Spleen (tissue), 11 donors: Measurements from ENCODE around the gene ATP6V0B. TPM values are rescaled to one million over a fixed set of nuclear protein-coding genes. Genes with fewer than 3 reads are reported as not detected.
A peak's percentile ranks its signal among the peaks of the same experiment; 100 is the strongest.

Experiments used
- DNase-seq: peaks from one replicate; pipeline ENCODE4 v3.0.0-alpha.2; 2020
- H3K27ac ChIP-seq, 8 donors: fragments of 200-600 bp; sonication (generic) in 7 of 8; 1 replicate in 4 of 8; 2 replicates in 4 of 8; pipeline versions ENCODE4 v1.5.0 to v1.8.0; 2016 to 2021; ENCODE audit warnings: inconsistent platforms in 4 of 8, mild to moderate bottlenecking in 4 of 8, moderate library complexity in 1 of 8
- H3K27me3 ChIP-seq, 7 donors: fragments of 200-600 bp; sonication (generic) in 6 of 7; replicated peaks in 1 of 7; 1 replicate in 4 of 7; 2 replicates in 3 of 7; pipeline versions ENCODE4 v1.5.0 to v1.8.0; 2016 to 2021; ENCODE audit warnings: inconsistent platforms in 3 of 7, mild to moderate bottlenecking in 1 of 7
- H3K36me3 ChIP-seq, 6 donors: fragments of 200-600 bp; sonication (generic) in 5 of 6; 1 replicate in 4 of 6; 2 replicates in 2 of 6; pipeline versions ENCODE4 v1.5.0 to v1.8.0; 2016 to 2021; ENCODE audit warnings: inconsistent platforms in 2 of 6
- H3K4me1 ChIP-seq, 6 donors: fragments of 200-600 bp; sonication (generic) in 5 of 6; 1 replicate in 3 of 6; 2 replicates in 3 of 6; pipeline versions ENCODE4 v1.5.0 to v1.8.0; 2016 to 2021; ENCODE audit warnings: inconsistent platforms in 3 of 6
- H3K4me3 ChIP-seq, 8 donors: fragments of 200-600 bp; sonication (generic) in 7 of 8; 1 replicate in 4 of 8; 2 replicates in 4 of 8; pipeline versions ENCODE4 v1.5.0 to v1.8.0; 2016 to 2021; ENCODE audit warnings: inconsistent platforms in 4 of 8, mild to moderate bottlenecking in 4 of 8, moderate library complexity in 2 of 8
- H3K9me3 ChIP-seq, 8 donors: fragments of 200-600 bp; sonication (generic) in 7 of 8; 1 replicate in 4 of 8; 2 replicates in 4 of 8; pipeline versions ENCODE4 v1.5.0 to v1.8.0; 2016 to 2021; ENCODE audit warnings: inconsistent platforms in 4 of 8
- CTCF ChIP-seq, 11 experiments: fragments of 200-600 bp in 7 of 11; fragments of 450-650 bp in 4 of 11; sonication (generic) in 4 of 11; IDR thresholded peaks in 8 of 11; conservative IDR thresholded peaks in 3 of 11; 1 replicate in 7 of 11; 2 replicates in 4 of 11; pipeline versions ENCODE4 v1.4.0 to v1.8.0; 2016 to 2021; ENCODE audit warnings: antibody characterized with exemption in 11 of 11, inconsistent platforms in 4 of 11, mild to moderate bottlenecking in 1 of 11
- POLR2A ChIP-seq, 3 donors: fragments of 450-650 bp; IDR thresholded peaks; one replicate each; pipeline ENCODE4 v1.5.1; 2017; ENCODE audit warnings: antibody characterized with exemption in 3 of 3, mild to moderate bottlenecking in 1 of 3
- POLR2AphosphoS5 ChIP-seq, 3 donors: sonication (generic); formaldehyde crosslinking; IDR thresholded peaks; one replicate each; pipeline ENCODE4 v1.5.1; 2017; ENCODE audit warnings: antibody characterized with exemption in 3 of 3
- WGBS, 5 donors: extraction: QIAGEN DNeasy Blood & Tissue Kit in 3 of 5; methylation state at CpG; one replicate each; pipeline versions ENCODE4 v1.1.5 to v1.1.7; 2013 to 2018; 5-methylcytosine and 5-hydroxymethylcytosine counted together
- intact Hi-C: fragments of 100-400 bp; cut with DNase I; formaldehyde crosslinking; loops from one replicate; pipeline ENCODE4 v1.15.0; 2023; ENCODE audit warnings: low total_unique reads
- polyA plus RNA-seq, 3 donors: library from polyadenylated mRNA; stranded (reverse); fragments of 200-250 nt; gene quantifications; one replicate each; pipeline ENCODE4 v1.2.1, GENCODE V29; 2013
- total RNA-seq, 7 donors: library from RNA; depleted of rRNA in 3 of 7; stranded (reverse); fragments of >200 nt in 3 of 7; fragmentation: NEBNext Ultra II Directional in 4 of 7; extraction: Animal tissue kit (Norgen Biotek cat#: 25700) in 4 of 7; gene quantifications; one replicate each; pipeline versions ENCODE4 v1.1.0 to v1.2.1, GENCODE V29; 2016 to 2021
- donor health status: healthy with polysubstance abuse.
- donor health status: DM: no; HTN: no; CAD: no; lungs with moderate emphysema.
- donor health status: DM: no; HTN: no; CAD: no.
- donor health status: Bipolar disorder and iron deficiency.
- donor health status: healthy.
- donor health status: DM: no; HTN: no; CAD: no.
- donor health status: DM: yes; HTN: yes; CAD: no.

The ATP6V0B gene
- total and polyA plus RNA-seq, 10 donors = 124 to 219 (median 177) TPM

- Histone ChIP-seq H3K27me3 (no peaks in the 10 kb centered on the region), H3K36me3 (no peaks in the 10 kb centered on the region), H3K4me1 (peaks cover 3 to 46% (median 25%) of the 10 kb centered on the region in 6 donors), H3K27ac (peak overlapping the region in 2 of 8 donors; percentile 17 to 26), H3K9me3 (no peaks in the 10 kb centered on the region), H3K4me3 (no peak overlapping the region)
- WGBS, 5 donors = 81 to 93% (median 87%) methylated on average over 7 of the region's 7 CpGs
- no peak for TF ChIP-seq CTCF (IDR thresholded peaks at IDR 0.05 in 8 of 11, conservative IDR thresholded peaks at IDR 0.05 in 3 of 11)
- TF ChIP-seq POLR2AphosphoS5 (IDR thresholded peaks at IDR 0.05) = no peak
- no peak for TF ChIP-seq POLR2A (IDR thresholded peaks at IDR 0.05)
- intact Hi-C loops = no loop called here
- no peak for DNase-seq
These were observed 19.3 kb downstream of the ATP6V0B start for GRCh38 chr1:43994071-43994470.

- Histone ChIP-seq H3K27me3 (no peaks in the 10 kb centered on the region), H3K27ac (no peak overlapping the region), H3K36me3 (no peaks in the 10 kb centered on the region), H3K9me3 (no peaks in the 10 kb centered on the region), H3K4me3 (no peak overlapping the region), H3K4me1 (peaks cover 3 to 46% (median 25%) of the 10 kb centered on the region in 6 donors)
- 67 to 82% (median 74%) methylated on average over 11 to 15 of the region's 15 CpGs for WGBS, 5 donors
- DNase-seq = peak; percentile 69
- TF ChIP-seq POLR2AphosphoS5 (IDR thresholded peaks at IDR 0.05) (no peak), CTCF (IDR thresholded peaks at IDR 0.05 in 8 of 11, conservative IDR thresholded peaks at IDR 0.05 in 3 of 11) (peak in 3 of 11 experiments; percentile 12 to 37 (median 26)), POLR2A (IDR thresholded peaks at IDR 0.05) (no peak)
- intact Hi-C loops = no loop called here
These were observed 20.3 kb downstream of the ATP6V0B start for GRCh38 chr1:43994794-43995790.

GRCh38 chr1:43995984-43996732, 21.4 kb downstream of the ATP6V0B start:
- no peak overlapping the region for H3K27ac ChIP-seq
- H3K27me3 ChIP-seq = no peaks in the 10 kb centered on the region
- peak; percentile 72 for DNase-seq
- TF ChIP-seq POLR2AphosphoS5 (IDR thresholded peaks at IDR 0.05) (no peak), POLR2A (IDR thresholded peaks at IDR 0.05) (no peak), CTCF (IDR thresholded peaks at IDR 0.05 in 8 of 11, conservative IDR thresholded peaks at IDR 0.05 in 3 of 11) (no peak)
- H3K4me3 ChIP-seq = no peak overlapping the region
- H3K36me3 ChIP-seq = no peaks in the 10 kb centered on the region
- peaks cover 3 to 38% (median 18%) of the 10 kb centered on the region in 6 donors for H3K4me1 ChIP-seq
- no peaks in the 10 kb centered on the region for H3K9me3 ChIP-seq
- 88 to 94% (median 92%) methylated on average over 9 to 21 of the region's 21 CpGs for WGBS, 5 donors
- intact Hi-C loops = no loop called here
